Heart left ventricle (tissue), 13 donors: Measurements from ENCODE around the gene CARHSP1.

Experiments
- POLR2A ChIP-seq, 2 donors: fragments of 450-650 bp; IDR thresholded peaks; one replicate each; pipeline ENCODE4 v1.6.1; 2017; ENCODE audit warnings: antibody characterized with exemption in 2 of 2, mild to moderate bottlenecking in 2 of 2, moderate library complexity in 2 of 2
- TF ChIP-seq, protein P1 (sequence below), 12 donors: fragments of 200-600 bp; sonication (generic) in 4 of 12; IDR thresholded peaks; one replicate each; pipeline versions ENCODE4 v1.5.0 to v1.8.0; 2018 to 2022; ENCODE audit warnings: antibody characterized with exemption in 12 of 12, mild to moderate bottlenecking in 5 of 12
- donor health status: ischemic (EF 13 %, LVEDD 7.1; RV severe dilation, severe dysfunction).
- donor health status: DM: no; HTN: yes; CAD: no.
- donor health status: DM: no; HTN: no; CAD: no.
- donor health status: ischemic (EF 25% LVEDD 6.9; RV normal size, moderate dysfunction).
- donor health status: ischemic (EF 25% LVEDD 5.7; RV mildly dilated, moderate dysfunction).
- donor health status: ischemic (EF 35%, LVEDD 5.7; RV mildly dilated, moderate dysfunction).
- donor health status: nonischemic (EF 11% LVEDD 7.7; RV severe dilation, severe dysfunction).
- donor health status: DM: yes; HTN: yes; CAD: no.
- donor health status: PGD.
- donor health status: ischemic (EF 29% LVEDD 5.4; RV normal size, mild dysfunction).
- donor health status: nonischemic (EF 23%, LVEDD 6.1; RV moderate dilation, normal function).

DNA sequence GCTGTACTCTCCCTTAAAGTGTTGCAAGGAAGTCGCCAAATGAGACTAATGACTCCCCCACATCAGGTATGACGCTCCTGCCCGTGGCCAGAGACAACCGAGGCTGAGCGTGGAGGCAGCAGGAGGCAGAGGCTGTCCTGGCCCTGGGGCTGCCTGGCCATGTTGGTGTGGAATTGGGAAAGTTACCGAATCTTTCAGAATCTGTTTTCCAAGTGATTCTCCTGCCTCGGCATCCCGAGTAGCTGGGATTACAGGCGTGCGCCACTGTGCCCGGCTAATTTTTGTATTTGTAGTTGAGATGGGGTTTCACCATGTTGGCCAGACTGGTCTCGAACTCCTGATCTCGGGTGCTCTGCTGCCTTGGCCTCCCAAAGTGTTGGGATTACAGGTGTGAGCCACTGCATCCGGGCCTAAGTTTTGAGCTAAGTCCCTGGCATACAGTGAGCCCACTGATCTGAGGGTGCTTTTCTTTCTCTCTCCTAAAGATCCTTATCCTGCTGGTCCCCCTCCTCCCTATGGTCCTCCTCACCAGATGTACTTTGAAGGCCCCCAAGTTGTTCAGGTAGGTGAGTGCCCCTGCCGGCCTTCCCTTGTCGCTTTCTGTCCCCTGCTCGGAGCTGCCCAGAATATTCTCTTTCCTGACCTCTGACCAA, 14.0 kb upstream of the CARHSP1 start:
- TF ChIP-seq, protein P1, sequence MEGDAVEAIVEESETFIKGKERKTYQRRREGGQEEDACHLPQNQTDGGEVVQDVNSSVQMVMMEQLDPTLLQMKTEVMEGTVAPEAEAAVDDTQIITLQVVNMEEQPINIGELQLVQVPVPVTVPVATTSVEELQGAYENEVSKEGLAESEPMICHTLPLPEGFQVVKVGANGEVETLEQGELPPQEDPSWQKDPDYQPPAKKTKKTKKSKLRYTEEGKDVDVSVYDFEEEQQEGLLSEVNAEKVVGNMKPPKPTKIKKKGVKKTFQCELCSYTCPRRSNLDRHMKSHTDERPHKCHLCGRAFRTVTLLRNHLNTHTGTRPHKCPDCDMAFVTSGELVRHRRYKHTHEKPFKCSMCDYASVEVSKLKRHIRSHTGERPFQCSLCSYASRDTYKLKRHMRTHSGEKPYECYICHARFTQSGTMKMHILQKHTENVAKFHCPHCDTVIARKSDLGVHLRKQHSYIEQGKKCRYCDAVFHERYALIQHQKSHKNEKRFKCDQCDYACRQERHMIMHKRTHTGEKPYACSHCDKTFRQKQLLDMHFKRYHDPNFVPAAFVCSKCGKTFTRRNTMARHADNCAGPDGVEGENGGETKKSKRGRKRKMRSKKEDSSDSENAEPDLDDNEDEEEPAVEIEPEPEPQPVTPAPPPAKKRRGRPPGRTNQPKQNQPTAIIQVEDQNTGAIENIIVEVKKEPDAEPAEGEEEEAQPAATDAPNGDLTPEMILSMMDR (IDR thresholded peaks at IDR 0.05): no peak
- TF ChIP-seq POLR2A (IDR thresholded peaks at IDR 0.05): no peak
